ENCODE measurements around the gene CAPRIN1.

Gene CAPRIN1

GRCh38 chr11:34124885-34125668, 73.5 kb downstream of the CAPRIN1 start:
- Histone ChIP-seq H3K36me3 (ENCODE audit: control insufficient read depth, insufficient read depth, low read length) (peaks cover 26% of the 10 kb centered on the region), H3K27me3 (replicated peaks; ENCODE audit: control insufficient read depth, insufficient read depth, low read length) (no peaks in the 10 kb centered on the region), H3K4me3 (replicated peaks; ENCODE audit: low read depth, low read length) (no peak overlapping the region)
- DNase-seq (ENCODE audit: extremely low read depth, insufficient read length), result no peak
- no peak for TF ChIP-seq CTCF (IDR thresholded peaks at IDR 0.05; ENCODE audit: insufficient read depth, low read length, poor library complexity, severe bottlenecking)

GRCh38 chr11:34126959-34127848, 75.7 kb downstream of the CAPRIN1 start:
- Histone ChIP-seq H3K4me3 (replicated peaks; ENCODE audit: low read depth, low read length) (no peak overlapping the region), H3K36me3 (ENCODE audit: control insufficient read depth, insufficient read depth, low read length) (peaks cover 22% of the 10 kb centered on the region), H3K27me3 (replicated peaks; ENCODE audit: control insufficient read depth, insufficient read depth, low read length) (no peaks in the 10 kb centered on the region)
- no peak for DNase-seq (ENCODE audit: extremely low read depth, insufficient read length)
- TF ChIP-seq CTCF (IDR thresholded peaks at IDR 0.05; ENCODE audit: insufficient read depth, low read length, poor library complexity, severe bottlenecking), result no peak

- Histone ChIP-seq H3K27me3 (replicated peaks; ENCODE audit: control insufficient read depth, insufficient read depth, low read length) (no peaks in the 10 kb centered on the region), H3K4me3 (replicated peaks; ENCODE audit: low read depth, low read length) (no peak overlapping the region), H3K36me3 (ENCODE audit: control insufficient read depth, insufficient read depth, low read length) (peaks cover 16% of the 10 kb centered on the region)
- no peak for TF ChIP-seq CTCF (IDR thresholded peaks at IDR 0.05; ENCODE audit: insufficient read depth, low read length, poor library complexity, severe bottlenecking)
- DNase-seq (ENCODE audit: extremely low read depth, insufficient read length), result no peak
Observed at GRCh38 chr11:34128824-34129223, 77.3 kb downstream of the CAPRIN1 start.

- DNase-seq (ENCODE audit: extremely low read depth, insufficient read length), result no peak
- Histone ChIP-seq H3K36me3 (ENCODE audit: control insufficient read depth, insufficient read depth, low read length) (peaks cover 31% of the 10 kb centered on the region), H3K27me3 (replicated peaks; ENCODE audit: control insufficient read depth, insufficient read depth, low read length) (no peaks in the 10 kb centered on the region), H3K4me3 (replicated peaks; ENCODE audit: low read depth, low read length) (no peak overlapping the region)
- TF ChIP-seq CTCF (IDR thresholded peaks at IDR 0.05; ENCODE audit: insufficient read depth, low read length, poor library complexity, severe bottlenecking), result no peak
Observed at GRCh38 chr11:34132261-34132965, 80.9 kb downstream of the CAPRIN1 start.

- Histone ChIP-seq H3K4me3 (replicated peaks; ENCODE audit: low read depth, low read length) (no peak overlapping the region), H3K27me3 (replicated peaks; ENCODE audit: control insufficient read depth, insufficient read depth, low read length) (no peaks in the 10 kb centered on the region), H3K36me3 (ENCODE audit: control insufficient read depth, insufficient read depth, low read length) (peaks cover 45% of the 10 kb centered on the region)
- TF ChIP-seq CTCF (IDR thresholded peaks at IDR 0.05; ENCODE audit: insufficient read depth, low read length, poor library complexity, severe bottlenecking), result no peak
- DNase-seq (ENCODE audit: extremely low read depth, insufficient read length), result no peak
Observed at GRCh38 chr11:34134765-34135164, 83.2 kb downstream of the CAPRIN1 start.
